ENCODE measurements around the gene KCNJ2.

The KCNJ2 gene

DNA sequence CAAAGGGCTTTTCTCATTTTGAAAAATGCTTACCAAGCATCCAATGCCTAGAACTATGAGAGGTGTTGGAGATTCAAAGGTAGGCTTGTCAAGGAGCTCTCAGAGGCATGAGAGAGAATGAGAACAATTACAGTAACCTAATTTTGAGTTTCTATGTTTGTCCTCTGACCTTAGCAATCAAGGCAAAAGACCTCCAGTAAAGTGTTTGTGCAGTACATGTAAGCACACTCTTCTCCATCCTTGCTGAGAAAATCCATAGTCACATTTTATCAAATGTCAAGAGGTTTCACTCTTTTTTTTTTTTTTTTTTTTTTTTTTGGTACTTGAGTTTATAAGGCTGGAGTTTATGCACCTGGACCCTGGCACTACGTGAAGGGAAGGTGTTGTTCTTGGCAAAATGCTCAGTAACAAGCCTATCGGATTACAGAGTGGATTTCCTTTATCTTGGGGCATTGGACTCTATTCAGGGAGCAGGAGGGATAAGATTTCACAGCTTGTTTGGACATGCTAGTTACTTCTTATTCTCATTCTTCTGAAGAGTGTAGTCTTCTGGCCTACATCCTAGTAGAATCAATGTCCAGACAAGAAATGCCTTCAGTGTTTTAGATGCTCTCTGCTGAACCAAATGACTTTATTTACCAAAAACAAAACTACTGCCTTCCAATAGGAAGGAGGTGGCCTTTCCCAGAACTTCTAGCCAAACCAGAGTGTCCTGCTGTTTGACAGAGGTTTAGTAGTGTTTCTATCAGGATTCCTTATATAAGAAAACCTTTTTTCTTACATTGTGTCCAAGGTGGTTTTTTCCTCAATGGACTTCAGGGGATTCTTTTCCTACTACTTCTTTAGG is 21.9 kb downstream of the KCNJ2 start:
- Histone ChIP-seq H3K36me3 (ENCODE audit: low read length) (no peaks in the 10 kb centered on the region; the same call in 1 of the 2 replicates), H3K4me3 (ENCODE audit: insufficient read depth, low read length, poor library complexity, severe bottlenecking) (no peak overlapping the region), H3K27me3 (ENCODE audit: low read length) (no peaks in the 10 kb centered on the region), H3K27ac (ENCODE audit: low read depth, low read length) (no peak overlapping the region), H4K20me1 (ENCODE audit: low read depth, low read length) (no peaks in the 10 kb centered on the region), H3K9me3 (ENCODE audit: insufficient read depth, low read length) (no peaks in the 10 kb centered on the region), H3K4me2 (ENCODE audit: low read depth, low read length, poor library complexity, severe bottlenecking) (no peak overlapping the region), H3K9ac (ENCODE audit: low read length) (no peak overlapping the region), H2AFZ (ENCODE audit: low read depth, low read length, severe bottlenecking) (no peak overlapping the region), H3K9me2 (replicated peaks; ENCODE audit: insufficient read depth, low read length) (no peaks in the 10 kb centered on the region), H3F3A (ENCODE audit: insufficient read depth) (no peaks in the 10 kb centered on the region), H3K79me2 (ENCODE audit: insufficient read depth, low read length) (no peaks in the 10 kb centered on the region)
- TF ChIP-seq, protein P1, sequence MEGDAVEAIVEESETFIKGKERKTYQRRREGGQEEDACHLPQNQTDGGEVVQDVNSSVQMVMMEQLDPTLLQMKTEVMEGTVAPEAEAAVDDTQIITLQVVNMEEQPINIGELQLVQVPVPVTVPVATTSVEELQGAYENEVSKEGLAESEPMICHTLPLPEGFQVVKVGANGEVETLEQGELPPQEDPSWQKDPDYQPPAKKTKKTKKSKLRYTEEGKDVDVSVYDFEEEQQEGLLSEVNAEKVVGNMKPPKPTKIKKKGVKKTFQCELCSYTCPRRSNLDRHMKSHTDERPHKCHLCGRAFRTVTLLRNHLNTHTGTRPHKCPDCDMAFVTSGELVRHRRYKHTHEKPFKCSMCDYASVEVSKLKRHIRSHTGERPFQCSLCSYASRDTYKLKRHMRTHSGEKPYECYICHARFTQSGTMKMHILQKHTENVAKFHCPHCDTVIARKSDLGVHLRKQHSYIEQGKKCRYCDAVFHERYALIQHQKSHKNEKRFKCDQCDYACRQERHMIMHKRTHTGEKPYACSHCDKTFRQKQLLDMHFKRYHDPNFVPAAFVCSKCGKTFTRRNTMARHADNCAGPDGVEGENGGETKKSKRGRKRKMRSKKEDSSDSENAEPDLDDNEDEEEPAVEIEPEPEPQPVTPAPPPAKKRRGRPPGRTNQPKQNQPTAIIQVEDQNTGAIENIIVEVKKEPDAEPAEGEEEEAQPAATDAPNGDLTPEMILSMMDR (IDR thresholded peaks at IDR 0.05; ENCODE audit: insufficient read depth, low read length, poor library complexity, severe bottlenecking) = no peak

DNA sequence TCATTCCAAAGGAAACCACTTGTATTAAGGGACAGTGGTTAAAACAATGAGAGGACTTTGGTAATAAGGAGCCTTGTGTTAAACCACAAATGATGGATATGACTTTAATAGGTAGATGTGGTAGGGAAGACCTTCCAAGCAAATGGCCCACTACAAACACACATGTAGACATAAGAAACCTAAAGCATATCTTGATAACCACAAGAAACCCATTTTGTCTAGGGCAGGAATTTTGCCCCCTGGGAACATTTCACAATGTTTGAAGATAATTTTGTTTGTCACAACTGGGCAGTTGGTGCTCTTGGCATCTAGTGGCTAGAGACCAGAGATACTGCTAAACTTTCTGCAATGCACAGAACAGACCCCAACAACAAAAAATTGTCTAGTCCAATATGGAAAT is 25.8 kb downstream of the KCNJ2 start:
- Histone ChIP-seq H3K4me3 (ENCODE audit: insufficient read depth, low read length, poor library complexity, severe bottlenecking) (no peak overlapping the region), H2AFZ (ENCODE audit: low read depth, low read length, severe bottlenecking) (no peak overlapping the region), H3K36me3 (ENCODE audit: low read length) (no peaks in the 10 kb centered on the region; the same call in 1 of the 2 replicates), H3K27me3 (ENCODE audit: low read length) (no peaks in the 10 kb centered on the region), H3K9ac (ENCODE audit: low read length) (no peak overlapping the region), H3F3A (ENCODE audit: insufficient read depth) (no peaks in the 10 kb centered on the region), H4K20me1 (ENCODE audit: low read depth, low read length) (no peaks in the 10 kb centered on the region), H3K9me2 (replicated peaks; ENCODE audit: insufficient read depth, low read length) (no peaks in the 10 kb centered on the region), H3K27ac (ENCODE audit: low read depth, low read length) (no peak overlapping the region), H3K4me2 (ENCODE audit: low read depth, low read length, poor library complexity, severe bottlenecking) (no peak overlapping the region), H3K79me2 (ENCODE audit: insufficient read depth, low read length) (no peaks in the 10 kb centered on the region), H3K9me3 (ENCODE audit: insufficient read depth, low read length) (no peaks in the 10 kb centered on the region)
- TF ChIP-seq, protein P1 (IDR thresholded peaks at IDR 0.05; ENCODE audit: insufficient read depth, low read length, poor library complexity, severe bottlenecking) = no peak
- TF ChIP-seq EZH2phosphoT487 (conservative IDR thresholded peaks at IDR 0.05; ENCODE audit: low read length) = no peak

DNA sequence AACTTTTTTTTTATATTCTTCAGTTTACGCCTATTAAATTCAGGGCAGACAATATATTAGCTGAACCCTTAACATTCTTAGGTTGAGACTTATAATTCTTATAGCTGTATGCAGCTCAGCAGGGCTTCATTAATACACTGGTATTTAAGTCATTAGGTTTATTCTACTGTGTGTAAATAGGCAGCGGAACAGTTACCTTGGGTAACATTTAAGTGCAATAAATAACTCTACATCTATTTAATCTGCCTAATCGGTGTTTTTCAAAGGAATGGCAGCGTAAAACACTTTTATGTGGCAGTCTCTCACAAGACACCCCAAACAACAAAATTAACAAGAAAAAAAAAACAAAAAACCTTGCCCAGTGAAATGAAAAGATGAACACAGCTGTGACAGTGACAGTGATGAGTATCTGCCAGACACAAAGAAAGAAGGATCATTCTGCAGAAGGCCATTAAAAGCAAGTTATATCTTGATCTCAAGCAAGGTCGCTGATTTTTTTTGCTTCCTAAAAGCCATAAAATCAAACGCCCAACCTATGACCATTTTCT is 32.6 kb downstream of the KCNJ2 start:
- no peaks in the 10 kb centered on the region for H3K9me3 ChIP-seq (ENCODE audit: insufficient read depth, low read length)
- no peak overlapping the region for H2AFZ ChIP-seq (ENCODE audit: low read depth, low read length, severe bottlenecking)
- H3K9ac ChIP-seq (ENCODE audit: low read length) = no peak overlapping the region

More for the DNA sequence above, 32.6 kb downstream of the KCNJ2 start:
- no peak overlapping the region for H3K4me3 ChIP-seq (ENCODE audit: insufficient read depth, low read length, poor library complexity, severe bottlenecking)
- H3K27ac ChIP-seq (ENCODE audit: low read depth, low read length) = no peak overlapping the region
- H3K9me2 ChIP-seq (replicated peaks; ENCODE audit: insufficient read depth, low read length) = no peaks in the 10 kb centered on the region
- H3K79me2 ChIP-seq (ENCODE audit: insufficient read depth, low read length) = no peaks in the 10 kb centered on the region
- H3K36me3 ChIP-seq (ENCODE audit: low read length) = no peaks in the 10 kb centered on the region
- no peak overlapping the region for H3K4me2 ChIP-seq (ENCODE audit: low read depth, low read length, poor library complexity, severe bottlenecking)
- TF ChIP-seq EZH2phosphoT487 (conservative IDR thresholded peaks at IDR 0.05; ENCODE audit: low read length) = no peak
- TF ChIP-seq, protein P1 (IDR thresholded peaks at IDR 0.05; ENCODE audit: insufficient read depth, low read length, poor library complexity, severe bottlenecking) = no peak
- no peaks in the 10 kb centered on the region for H3F3A ChIP-seq (ENCODE audit: insufficient read depth)
- no peaks in the 10 kb centered on the region for H4K20me1 ChIP-seq (ENCODE audit: low read depth, low read length)
- no peaks in the 10 kb centered on the region for H3K27me3 ChIP-seq (ENCODE audit: low read length)

All from SU-DHL-6 (cell line).